Endodermal cell (in vitro differentiated cells): ENCODE data around the gene LTF. TPM values are rescaled to one million over a fixed set of nuclear protein-coding genes. Genes with fewer than 3 reads are reported as not detected.
A peak's percentile ranks its signal among the peaks of the same experiment; 100 is the strongest.

Experiments
- DNase-seq: peaks from one replicate; pipeline ENCODE4 v3.0.0-alpha.2; 2017
- H3K27ac ChIP-seq: 2 replicates; pipeline ENCODE4 v1.5.1; 2013; ENCODE audit warnings: mild to moderate bottlenecking, low read depth, low read length, moderate library complexity
- H3K27me3 ChIP-seq: 2 replicates; pipeline ENCODE4 v1.6.1; 2013; ENCODE audit warnings: mild to moderate bottlenecking, low read length, moderate library complexity; ENCODE audit not compliant: insufficient read depth, control insufficient read depth, poor library complexity, severe bottlenecking
- H3K36me3 ChIP-seq: 2 replicates; pipeline ENCODE4 v1.7.0; 2013; ENCODE audit warnings: mild to moderate bottlenecking, low read length, moderate library complexity; ENCODE audit not compliant: control insufficient read depth, insufficient read depth
- H3K4me1 ChIP-seq: one replicate; pipeline ENCODE4 v1.7.0; 2013; ENCODE audit warnings: low read length; ENCODE audit not compliant: control insufficient read depth, insufficient read depth
- H3K4me3 ChIP-seq: 2 replicates; pipeline ENCODE4 v1.5.1; 2013; ENCODE audit warnings: mild to moderate bottlenecking, low read length, moderate library complexity
- H3K9ac ChIP-seq: 2 replicates; pipeline ENCODE4 v1.6.1; 2013; ENCODE audit warnings: mild to moderate bottlenecking, low read length, moderate library complexity; ENCODE audit not compliant: poor library complexity, severe bottlenecking; ENCODE audit errors: extremely low read depth
- H3K9me3 ChIP-seq: 2 replicates; pipeline ENCODE4 v1.6.1; 2013; ENCODE audit warnings: mild to moderate bottlenecking, low read length, moderate library complexity; ENCODE audit not compliant: control insufficient read depth
- H3K27ac Mint-ChIP-seq: 2 replicates; pipeline ENCODE4 v1.8.0; 2020; ENCODE audit warnings: mixed read lengths
- H3K27me3 Mint-ChIP-seq: 2 replicates; pipeline ENCODE4 v1.8.0; 2021; ENCODE audit warnings: mild to moderate bottlenecking, mixed read lengths; ENCODE audit not compliant: insufficient read depth
- H3K36me3 Mint-ChIP-seq: 2 replicates; pipeline ENCODE4 v1.8.0; 2020; ENCODE audit warnings: low read depth, mixed read lengths
- H3K4me1 Mint-ChIP-seq: 2 replicates; pipeline ENCODE4 v1.8.0; 2020; ENCODE audit warnings: mixed read lengths
- H3K4me3 Mint-ChIP-seq: 2 replicates; pipeline ENCODE4 v1.8.0; 2020; ENCODE audit warnings: mild to moderate bottlenecking, moderate library complexity, mixed read lengths
- H3K9me3 Mint-ChIP-seq: 2 replicates; pipeline ENCODE4 v1.8.0; 2020; ENCODE audit warnings: mild to moderate bottlenecking, mixed read lengths
- WGBS, 2 experiments: methylation state at CpG; one replicate each; pipeline versions ENCODE4 v1.1.5 to v1.1.7; 2013; ENCODE audit warnings: missing lambda C conversion rate in 2 of 2, mixed read lengths in 1 of 2; ENCODE audit not compliant: insufficient coverage in 1 of 2, insufficient read length in 1 of 2; 5-methylcytosine and 5-hydroxymethylcytosine counted together
- total RNA-seq, 2 donors: library from RNA; stranded (reverse); fragmentation: NEBNext Ultra II Directional in 1 of 2; extraction: Animal tissue kit (Norgen Biotek cat#: 25700) in 1 of 2; gene quantifications; 2 replicates in 1 of 2; 3 replicates in 1 of 2; pipeline ENCODE4 v1.2.1, GENCODE V29; 2021
- TF ChIP-seq, protein P1 (sequence below): fragments of 200-600 bp; sonication (generic); conservative IDR thresholded peaks from 2 replicates; pipeline ENCODE4 v1.5.0; 2021; ENCODE audit warnings: antibody characterized with exemption, mild to moderate bottlenecking

LTF gene
- total RNA-seq, 2 donors from 2014 or later, result 0.24 to 0.31 TPM

GRCh38 chr3:46483825-46484224 is 19.1 kb upstream of the LTF start:
- Histone ChIP-seq H3K36me3 (no peaks in the 10 kb centered on the region), H3K4me3 (no peak overlapping the region), H3K4me1 (peaks cover 4% of the 10 kb centered on the region), H3K9me3 (no peaks in the 10 kb centered on the region), H3K27me3 (no peaks in the 10 kb centered on the region), H3K27ac (no peak overlapping the region), H3K9ac (no peak overlapping the region)
- no peaks in the 10 kb centered on the region for H3K9me3 Mint-ChIP-seq
- peak; percentile 40 for DNase-seq
- H3K4me1 Mint-ChIP-seq, result peaks cover 11% of the 10 kb centered on the region
- H3K36me3 Mint-ChIP-seq, result no peaks in the 10 kb centered on the region
- H3K27me3 Mint-ChIP-seq, result peaks cover 3% of the 10 kb centered on the region
- no peak overlapping the region for H3K27ac Mint-ChIP-seq
- H3K4me3 Mint-ChIP-seq, result no peak overlapping the region
- TF ChIP-seq, protein P1, sequence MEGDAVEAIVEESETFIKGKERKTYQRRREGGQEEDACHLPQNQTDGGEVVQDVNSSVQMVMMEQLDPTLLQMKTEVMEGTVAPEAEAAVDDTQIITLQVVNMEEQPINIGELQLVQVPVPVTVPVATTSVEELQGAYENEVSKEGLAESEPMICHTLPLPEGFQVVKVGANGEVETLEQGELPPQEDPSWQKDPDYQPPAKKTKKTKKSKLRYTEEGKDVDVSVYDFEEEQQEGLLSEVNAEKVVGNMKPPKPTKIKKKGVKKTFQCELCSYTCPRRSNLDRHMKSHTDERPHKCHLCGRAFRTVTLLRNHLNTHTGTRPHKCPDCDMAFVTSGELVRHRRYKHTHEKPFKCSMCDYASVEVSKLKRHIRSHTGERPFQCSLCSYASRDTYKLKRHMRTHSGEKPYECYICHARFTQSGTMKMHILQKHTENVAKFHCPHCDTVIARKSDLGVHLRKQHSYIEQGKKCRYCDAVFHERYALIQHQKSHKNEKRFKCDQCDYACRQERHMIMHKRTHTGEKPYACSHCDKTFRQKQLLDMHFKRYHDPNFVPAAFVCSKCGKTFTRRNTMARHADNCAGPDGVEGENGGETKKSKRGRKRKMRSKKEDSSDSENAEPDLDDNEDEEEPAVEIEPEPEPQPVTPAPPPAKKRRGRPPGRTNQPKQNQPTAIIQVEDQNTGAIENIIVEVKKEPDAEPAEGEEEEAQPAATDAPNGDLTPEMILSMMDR, result peak; percentile 22
- WGBS, 2 experiments, result 96 to 100% methylated on average over 1 to 2 of the region's 2 CpGs

- H3K4me3 Mint-ChIP-seq, result no peak overlapping the region
- H3K27me3 Mint-ChIP-seq, result peaks cover 3% of the 10 kb centered on the region
- H3K27ac Mint-ChIP-seq, result no peak overlapping the region
- 100% methylated on average over 1 of the region's 1 CpG; no CpG with 5 or more reads in 1 of the 2 experiments for WGBS, 2 experiments
- Histone ChIP-seq H3K36me3 (no peaks in the 10 kb centered on the region), H3K4me3 (no peak overlapping the region), H3K4me1 (peaks cover 4% of the 10 kb centered on the region), H3K27me3 (no peaks in the 10 kb centered on the region), H3K9ac (no peak overlapping the region), H3K9me3 (no peaks in the 10 kb centered on the region), H3K27ac (no peak overlapping the region)
- H3K36me3 Mint-ChIP-seq, result no peaks in the 10 kb centered on the region
- no peaks in the 10 kb centered on the region for H3K9me3 Mint-ChIP-seq
- peak; percentile 6 for DNase-seq
- TF ChIP-seq, protein P1, result no peak
- H3K4me1 Mint-ChIP-seq, result peaks cover 10% of the 10 kb centered on the region
Observed at GRCh38 chr3:46482632-46483350, 18.1 kb upstream of the LTF start.

- WGBS, 2 experiments, result 73 to 98% methylated on average over 2 to 4 of the region's 4 CpGs
- no peaks in the 10 kb centered on the region for H3K9me3 ChIP-seq
- H3K27ac Mint-ChIP-seq, result no peak overlapping the region
- H3K36me3 ChIP-seq, result no peaks in the 10 kb centered on the region
- no peaks in the 10 kb centered on the region for H3K9me3 Mint-ChIP-seq
- H3K4me3 ChIP-seq, result no peak overlapping the region
- H3K4me3 Mint-ChIP-seq, result no peak overlapping the region
- TF ChIP-seq, protein P1, result no peak
- no peak for DNase-seq
- no peaks in the 10 kb centered on the region for H3K36me3 Mint-ChIP-seq
- H3K27me3 ChIP-seq, result no peaks in the 10 kb centered on the region
- peaks cover 4% of the 10 kb centered on the region for H3K4me1 ChIP-seq
- H3K9ac ChIP-seq, result no peak overlapping the region
- peaks cover 3% of the 10 kb centered on the region for H3K27me3 Mint-ChIP-seq
- peaks cover 10% of the 10 kb centered on the region for H3K4me1 Mint-ChIP-seq
- H3K27ac ChIP-seq, result no peak overlapping the region
Observed at GRCh38 chr3:46481636-46482035, 16.9 kb upstream of the LTF start.
